ENCODE data around the gene VEPH1.

VEPH1 gene

GRCh38 chr3:157381606-157382005 is 121.6 kb downstream of the VEPH1 start:
- in situ Hi-C loops (cut with HindIII; ENCODE audit: low sequenced_read_pairs), result no loop called here
- DNase-seq (ENCODE audit: low read depth, low spot score), result no peak
- no peak for TF ChIP-seq CTCF (IDR thresholded peaks at IDR 0.05; ENCODE audit: low read depth, low read length)
- no peak overlapping the region for H3K4me3 ChIP-seq (ENCODE audit: low read depth, low read length)

GRCh38 chr3:157379525-157380140 is 123.6 kb downstream of the VEPH1 start:
- H3K4me3 ChIP-seq (ENCODE audit: low read depth, low read length), result no peak overlapping the region
- in situ Hi-C loops (cut with HindIII; ENCODE audit: low sequenced_read_pairs), result no loop called here
- no peak for TF ChIP-seq CTCF (IDR thresholded peaks at IDR 0.05; ENCODE audit: low read depth, low read length)
- no peak for DNase-seq (ENCODE audit: low read depth, low spot score)

- in situ Hi-C loops (cut with HindIII; ENCODE audit: low sequenced_read_pairs), result no loop called here
- no peak for DNase-seq (ENCODE audit: low read depth, low spot score)
- TF ChIP-seq CTCF (IDR thresholded peaks at IDR 0.05; ENCODE audit: low read depth, low read length), result no peak
- H3K4me3 ChIP-seq (ENCODE audit: low read depth, low read length), result no peak overlapping the region
Observed at GRCh38 chr3:157376603-157377300, 126.5 kb downstream of the VEPH1 start.

- no peak for DNase-seq (ENCODE audit: low read depth, low spot score)
- no peak overlapping the region for H3K4me3 ChIP-seq (ENCODE audit: low read depth, low read length)
- in situ Hi-C loops (cut with HindIII; ENCODE audit: low sequenced_read_pairs), result no loop called here
- TF ChIP-seq CTCF (IDR thresholded peaks at IDR 0.05; ENCODE audit: low read depth, low read length), result no peak
Observed at GRCh38 chr3:157375342-157375986, 127.8 kb downstream of the VEPH1 start.

GRCh38 chr3:157374933-157375332 is 128.3 kb downstream of the VEPH1 start:
- in situ Hi-C loops (cut with HindIII; ENCODE audit: low sequenced_read_pairs), result no loop called here
- no peak for TF ChIP-seq CTCF (IDR thresholded peaks at IDR 0.05; ENCODE audit: low read depth, low read length)
- no peak for DNase-seq (ENCODE audit: low read depth, low spot score)
- H3K4me3 ChIP-seq (ENCODE audit: low read depth, low read length), result no peak overlapping the region

- H3K4me3 ChIP-seq (ENCODE audit: low read depth, low read length), result no peak overlapping the region
- no peak for TF ChIP-seq CTCF (IDR thresholded peaks at IDR 0.05; ENCODE audit: low read depth, low read length)
- DNase-seq (ENCODE audit: low read depth, low spot score), result no peak
- in situ Hi-C loops (cut with HindIII; ENCODE audit: low sequenced_read_pairs), result no loop called here
Observed at GRCh38 chr3:157373783-157374182, 129.4 kb downstream of the VEPH1 start.

Measured in astrocyte of the spinal cord (primary cell).